ENCODE data around the gene ASB4.
A peak's percentile ranks its signal among the peaks of the same experiment; 100 is the strongest.
"Not testable (repeated sequence)": the region's sequence is repeated elsewhere in the genome, so short reads cannot be mapped to it uniquely, and the experiment has no call there.

The ASB4 gene

GRCh38 chr7:95503271-95504131 is 17.8 kb downstream of the ASB4 start:
- TF ChIP-seq HDGF (IDR thresholded peaks at IDR 0.05; ENCODE audit: borderline replicate concordance) (no peak), ARNT (IDR thresholded peaks at IDR 0.05) (no peak), NFRKB (IDR thresholded peaks at IDR 0.05) (no peak), LEF1 (IDR thresholded peaks at IDR 0.05; ENCODE audit: borderline replicate concordance) (no peak), FOXM1 (IDR thresholded peaks at IDR 0.05; ENCODE audit: borderline replicate concordance) (no peak), SP1 (IDR thresholded peaks at IDR 0.05) (no peak), SUZ12 (IDR thresholded peaks at IDR 0.05) (no peak), BHLHE40 (IDR thresholded peaks at IDR 0.05; ENCODE audit: borderline replicate concordance) (no peak), L3MBTL2 (conservative IDR thresholded peaks at IDR 0.05) (no peak), PKNOX1 (IDR thresholded peaks at IDR 0.05) (no peak), CTBP1 (IDR thresholded peaks at IDR 0.05; ENCODE audit: borderline replicate concordance) (no peak), ZNF384 (IDR thresholded peaks at IDR 0.05) (no peak), ELF4 (IDR thresholded peaks at IDR 0.05) (no peak)
- ChIA-PET CTCF (interaction anchor here (1.4 to 2.2 kb wide), 2 partner anchors 8 to 183 kb away, joined by 3 to 7 read pairs; no protein-coding TSS in a partner anchor), POLR2A (no interaction called here)
- no peak for DNase-seq (ENCODE audit: extremely low spot score)

- POLR2A ChIA-PET; DNase-seq (ENCODE audit: extremely low spot score): not testable (repeated sequence)
- CTCF ChIA-PET = interaction anchor here (2.2 kb wide), 1 partner anchor 7 kb away, joined by 7 read pairs; no protein-coding TSS in a partner anchor
Measured at GRCh38 chr7:95504132-95504588, 18.4 kb downstream of the ASB4 start.

GRCh38 chr7:95508780-95509179 is 23.0 kb downstream of the ASB4 start:
- CTCF ChIA-PET = interaction anchor here (1.0 to 6.3 kb wide), 2 partner anchors 178 to 182 kb away, joined by 4 to 73 read pairs; no protein-coding TSS in a partner anchor
- TF ChIP-seq BHLHE40 (IDR thresholded peaks at IDR 0.05; ENCODE audit: borderline replicate concordance) (no peak), FOXM1 (IDR thresholded peaks at IDR 0.05; ENCODE audit: borderline replicate concordance) (no peak), TARDBP (IDR thresholded peaks at IDR 0.05) (no peak), PKNOX1 (IDR thresholded peaks at IDR 0.05) (no peak), FOXA1 (IDR thresholded peaks at IDR 0.05) (no peak), ZNF384 (IDR thresholded peaks at IDR 0.05) (no peak), ELF4 (IDR thresholded peaks at IDR 0.05) (no peak), NFRKB (IDR thresholded peaks at IDR 0.05) (no peak), CTBP1 (IDR thresholded peaks at IDR 0.05; ENCODE audit: borderline replicate concordance) (no peak)
- DNase-seq (ENCODE audit: extremely low spot score) = no peak
- POLR2A ChIA-PET = no interaction called here

- CTCF ChIA-PET = interaction anchor here (0.7 to 6.3 kb wide), 4 partner anchors 175 to 192 kb away, joined by 3 to 73 read pairs (median 4); no protein-coding TSS in a partner anchor
Measured at GRCh38 chr7:95509199-95509598, 23.5 kb downstream of the ASB4 start.

GRCh38 chr7:95511716-95512260 is 26.0 kb downstream of the ASB4 start:
- ChIA-PET CTCF (interaction anchor here (0.6 to 6.3 kb wide), 18 partner anchors 8 to 1273 kb away, joined by 3 to 73 read pairs (median 6); no protein-coding TSS in a partner anchor), POLR2A (interaction anchor here (0.8 kb wide), 1 partner anchor 176 kb away, joined by 3 read pairs; no protein-coding TSS in a partner anchor)
- peak; percentile 55 for DNase-seq (ENCODE audit: extremely low spot score)
- TF ChIP-seq FOXM1 (IDR thresholded peaks at IDR 0.05; ENCODE audit: borderline replicate concordance) (no peak), PKNOX1 (IDR thresholded peaks at IDR 0.05) (no peak), HDGF (IDR thresholded peaks at IDR 0.05; ENCODE audit: borderline replicate concordance) (no peak), SUZ12 (IDR thresholded peaks at IDR 0.05) (no peak), TARDBP (IDR thresholded peaks at IDR 0.05) (no peak), ARNT (IDR thresholded peaks at IDR 0.05) (no peak), FOXA1 (IDR thresholded peaks at IDR 0.05) (no peak), NFRKB (IDR thresholded peaks at IDR 0.05) (no peak), L3MBTL2 (conservative IDR thresholded peaks at IDR 0.05) (no peak), BHLHE40 (IDR thresholded peaks at IDR 0.05; ENCODE audit: borderline replicate concordance) (no peak), ZNF384 (IDR thresholded peaks at IDR 0.05) (no peak), FOXK2 (IDR thresholded peaks at IDR 0.05) (no peak), ELF4 (IDR thresholded peaks at IDR 0.05) (no peak), CTBP1 (IDR thresholded peaks at IDR 0.05; ENCODE audit: borderline replicate concordance) (no peak), LEF1 (IDR thresholded peaks at IDR 0.05; ENCODE audit: borderline replicate concordance) (no peak), SP1 (IDR thresholded peaks at IDR 0.05) (no peak)

More at GRCh38 chr7:95509199-95509598, 23.5 kb downstream of the ASB4 start:
- no peak for DNase-seq (ENCODE audit: extremely low spot score)
- POLR2A ChIA-PET = no interaction called here
- TF ChIP-seq LEF1 (IDR thresholded peaks at IDR 0.05; ENCODE audit: borderline replicate concordance) (no peak), CTBP1 (IDR thresholded peaks at IDR 0.05; ENCODE audit: borderline replicate concordance) (no peak), ZNF384 (IDR thresholded peaks at IDR 0.05) (no peak), PKNOX1 (IDR thresholded peaks at IDR 0.05) (no peak), ARNT (IDR thresholded peaks at IDR 0.05) (no peak), HDGF (IDR thresholded peaks at IDR 0.05; ENCODE audit: borderline replicate concordance) (no peak), FOXM1 (IDR thresholded peaks at IDR 0.05; ENCODE audit: borderline replicate concordance) (no peak), TARDBP (IDR thresholded peaks at IDR 0.05) (no peak), BHLHE40 (IDR thresholded peaks at IDR 0.05; ENCODE audit: borderline replicate concordance) (no peak), SP1 (IDR thresholded peaks at IDR 0.05) (no peak), L3MBTL2 (conservative IDR thresholded peaks at IDR 0.05) (no peak), FOXK2 (IDR thresholded peaks at IDR 0.05) (no peak), SUZ12 (IDR thresholded peaks at IDR 0.05) (no peak), FOXA1 (IDR thresholded peaks at IDR 0.05) (no peak), NFRKB (IDR thresholded peaks at IDR 0.05) (no peak), ELF4 (IDR thresholded peaks at IDR 0.05) (no peak)

Data from HEK293T (cell line).